SH-SY5Y (cell line): ENCODE results near the gene BHLHE40.

ENCODE experiments used
- GATA2 ChIP-seq: IDR thresholded peaks from 2 replicates; pipeline ENCODE4 v1.6.1; 2011; ENCODE audit warnings: mild to moderate bottlenecking, low read depth, low read length
- GATA3 ChIP-seq: IDR thresholded peaks from 2 replicates; pipeline ENCODE4 v1.6.1; 2011; ENCODE audit warnings: low read depth, mild to moderate bottlenecking, low read length, moderate library complexity

Gene BHLHE40

DNA sequence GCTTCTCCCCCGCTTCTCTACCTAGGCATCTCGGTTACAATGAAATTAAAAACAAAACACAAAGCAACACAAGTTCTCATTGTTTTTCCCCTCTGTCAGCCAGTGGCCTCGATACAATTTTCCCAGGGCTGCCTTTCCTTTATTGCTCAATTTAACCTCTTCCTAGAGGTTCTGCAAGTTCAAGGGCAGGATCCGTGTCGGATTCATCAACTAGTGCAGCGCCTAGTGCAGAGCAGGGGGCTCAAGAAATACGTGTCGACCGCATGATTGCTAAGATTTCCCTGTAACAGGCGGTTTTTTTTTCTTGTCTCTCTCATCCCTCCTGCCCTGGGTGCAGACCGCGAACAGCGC lies 1.4 kb upstream of the BHLHE40 start:
- TF ChIP-seq GATA2 (no peak), GATA3 (no peak)

DNA sequence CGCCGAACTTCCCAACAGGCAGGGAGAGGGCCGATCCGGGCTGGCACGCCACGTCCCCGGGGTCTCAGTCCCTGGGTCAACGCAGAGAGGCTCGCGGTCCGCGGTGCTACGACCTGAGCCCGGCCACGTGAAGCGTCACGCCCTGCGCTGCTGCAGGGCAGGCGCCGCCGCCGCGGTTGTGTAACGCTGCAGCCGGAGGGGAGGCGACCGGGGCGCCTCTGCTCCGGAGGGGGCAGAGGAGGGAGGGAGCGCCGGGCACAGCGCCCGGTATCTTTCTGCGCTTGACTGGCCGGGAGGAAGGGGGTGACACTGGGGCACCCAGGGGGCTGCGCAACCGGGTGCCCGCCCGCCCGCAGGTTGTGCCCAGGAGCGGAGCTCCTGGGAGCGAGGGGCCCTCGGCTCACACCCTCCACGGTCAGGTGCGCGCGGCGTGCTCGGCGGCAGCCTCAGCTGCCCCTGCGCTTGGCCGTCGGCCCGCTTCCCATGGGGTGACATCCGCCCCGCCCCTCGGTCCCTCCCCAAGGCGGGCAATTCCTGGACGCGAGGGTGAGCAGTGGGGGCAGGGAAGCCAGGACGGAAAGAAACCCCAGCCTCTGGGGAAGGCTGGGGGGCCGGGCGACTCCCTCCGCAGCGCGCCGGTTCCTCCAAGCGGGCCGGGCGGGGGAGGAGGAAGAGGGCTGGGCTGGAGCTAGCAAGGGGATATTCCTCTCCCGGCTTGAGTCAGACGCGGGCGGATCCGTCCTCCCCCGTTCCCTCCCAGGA lies 852 bp upstream of the BHLHE40 start:
- TF ChIP-seq GATA3 (no peak), GATA2 (no peak)

DNA sequence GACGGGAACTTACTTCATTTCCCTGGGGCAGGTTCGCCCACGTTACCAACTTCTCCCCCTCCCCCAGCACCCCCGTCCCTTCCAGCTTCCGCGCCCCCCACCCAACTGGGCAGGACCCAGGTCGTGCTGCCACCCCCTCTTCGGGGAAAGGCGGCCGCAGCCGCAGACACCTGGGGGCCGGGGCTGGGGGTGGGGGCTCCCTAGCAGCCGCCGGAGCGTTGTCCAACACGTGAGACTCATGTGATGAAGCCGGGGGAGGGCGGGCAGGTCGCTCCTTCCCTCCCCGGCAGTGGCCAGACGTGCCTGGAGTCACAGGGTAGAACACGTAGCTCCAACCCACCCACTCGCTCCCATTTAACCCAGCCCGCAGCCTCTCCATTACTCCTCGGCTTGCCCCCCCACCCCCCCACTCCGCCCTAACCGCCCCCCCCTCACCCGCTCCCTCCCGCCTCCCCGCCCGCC lies 240 bp upstream of the BHLHE40 start:
- TF ChIP-seq GATA3 (no peak), GATA2 (no peak)

DNA sequence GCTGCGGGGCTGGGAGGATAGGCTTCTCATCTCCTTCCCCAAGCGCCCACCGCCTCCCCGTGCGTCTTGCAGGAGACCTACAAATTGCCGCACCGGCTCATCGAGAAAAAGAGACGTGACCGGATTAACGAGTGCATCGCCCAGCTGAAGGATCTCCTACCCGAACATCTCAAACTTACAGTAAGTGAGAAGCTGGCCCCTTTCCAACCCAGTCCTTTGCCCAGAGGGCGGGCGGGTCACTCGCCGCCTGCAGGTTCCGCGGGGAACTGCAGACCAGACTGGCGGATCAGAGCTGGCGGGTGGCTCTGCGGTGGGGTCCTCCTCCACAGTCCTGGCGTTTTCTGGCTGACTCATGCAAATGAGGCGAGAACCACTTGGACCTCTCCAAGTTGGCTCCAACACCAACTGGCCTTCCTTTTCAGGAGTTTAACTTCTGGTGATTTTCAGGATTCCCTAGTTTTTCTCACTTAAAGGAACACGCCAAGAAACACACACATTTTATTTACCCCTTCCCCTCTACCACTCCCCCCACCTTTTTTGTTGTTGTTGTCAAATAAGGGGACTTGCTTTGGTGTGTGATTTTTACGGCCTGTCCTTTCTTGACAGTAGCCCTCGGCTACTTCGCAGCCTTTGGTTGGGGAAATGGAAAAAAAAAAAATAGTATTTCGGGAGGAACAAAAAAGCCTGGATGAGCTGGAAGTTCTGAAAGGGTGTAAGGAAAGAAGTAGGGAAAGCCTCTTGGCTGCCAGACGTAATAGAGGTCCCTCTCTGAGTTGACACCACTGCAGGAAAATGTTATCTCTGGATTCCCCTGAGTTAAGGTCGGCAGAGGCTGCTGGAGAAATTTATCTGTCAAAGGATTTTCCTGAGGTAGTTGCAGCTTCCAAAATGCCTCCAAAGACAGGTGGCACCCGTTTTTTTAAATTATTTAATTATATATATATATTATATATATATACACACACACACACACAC lies 1.3 kb downstream of the BHLHE40 start:
- TF ChIP-seq GATA3 (no peak), GATA2 (no peak)

DNA sequence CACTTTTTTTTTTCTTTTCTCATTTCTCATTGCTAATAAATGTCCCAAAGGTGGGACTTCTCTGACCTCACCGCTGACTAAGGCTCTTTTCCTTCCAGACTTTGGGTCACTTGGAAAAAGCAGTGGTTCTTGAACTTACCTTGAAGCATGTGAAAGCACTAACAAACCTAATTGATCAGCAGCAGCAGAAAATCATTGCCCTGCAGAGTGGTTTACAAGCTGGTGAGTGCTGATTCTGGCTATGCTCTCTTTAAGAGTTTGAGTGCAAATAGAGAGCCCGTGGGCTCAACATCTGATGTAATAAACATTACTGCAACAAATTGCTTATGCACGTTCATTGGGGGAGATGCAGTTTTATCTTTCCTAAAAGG lies 2.0 kb downstream of the BHLHE40 start:
- no peak for TF ChIP-seq GATA3
- TF ChIP-seq GATA2 = no peak

DNA sequence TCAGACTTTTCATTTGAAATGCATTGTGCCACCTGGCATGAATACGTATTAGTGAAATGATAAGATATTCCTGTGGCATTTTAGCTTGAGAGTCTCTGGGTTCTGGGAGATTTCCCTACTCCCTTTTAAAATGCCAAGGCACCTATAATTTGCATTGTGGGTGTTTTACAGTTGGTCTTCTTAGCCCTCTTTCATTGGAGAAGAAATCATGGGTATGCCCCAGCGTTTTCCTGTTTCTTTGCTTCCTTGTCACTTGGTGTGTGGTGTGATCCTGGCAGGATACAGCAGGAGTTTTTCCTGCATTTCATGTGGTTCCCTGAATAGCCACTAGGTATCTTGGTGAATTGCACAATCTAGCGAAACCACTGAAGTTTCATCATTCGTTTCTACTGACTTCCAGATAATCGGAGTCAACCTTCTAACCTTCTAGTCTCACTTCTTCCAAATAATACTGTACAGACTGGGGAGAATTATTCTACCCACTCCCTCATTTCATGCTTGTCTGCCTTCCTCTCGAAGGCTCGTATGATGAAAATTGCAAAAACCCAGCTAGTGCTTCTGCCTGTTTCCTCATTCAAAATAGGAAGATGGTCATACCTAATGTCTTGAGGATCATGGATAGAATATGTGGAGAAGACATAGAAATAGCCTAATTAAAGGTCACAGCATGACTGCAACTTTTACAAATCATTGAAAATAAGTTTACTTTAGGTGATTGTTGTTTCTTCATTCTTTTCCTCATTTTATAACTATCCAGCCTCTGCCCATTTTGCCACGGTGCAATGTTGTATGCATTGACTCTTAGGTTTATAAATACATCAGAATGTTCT lies 2.6 kb downstream of the BHLHE40 start:
- TF ChIP-seq GATA2 = no peak
- no peak for TF ChIP-seq GATA3

DNA sequence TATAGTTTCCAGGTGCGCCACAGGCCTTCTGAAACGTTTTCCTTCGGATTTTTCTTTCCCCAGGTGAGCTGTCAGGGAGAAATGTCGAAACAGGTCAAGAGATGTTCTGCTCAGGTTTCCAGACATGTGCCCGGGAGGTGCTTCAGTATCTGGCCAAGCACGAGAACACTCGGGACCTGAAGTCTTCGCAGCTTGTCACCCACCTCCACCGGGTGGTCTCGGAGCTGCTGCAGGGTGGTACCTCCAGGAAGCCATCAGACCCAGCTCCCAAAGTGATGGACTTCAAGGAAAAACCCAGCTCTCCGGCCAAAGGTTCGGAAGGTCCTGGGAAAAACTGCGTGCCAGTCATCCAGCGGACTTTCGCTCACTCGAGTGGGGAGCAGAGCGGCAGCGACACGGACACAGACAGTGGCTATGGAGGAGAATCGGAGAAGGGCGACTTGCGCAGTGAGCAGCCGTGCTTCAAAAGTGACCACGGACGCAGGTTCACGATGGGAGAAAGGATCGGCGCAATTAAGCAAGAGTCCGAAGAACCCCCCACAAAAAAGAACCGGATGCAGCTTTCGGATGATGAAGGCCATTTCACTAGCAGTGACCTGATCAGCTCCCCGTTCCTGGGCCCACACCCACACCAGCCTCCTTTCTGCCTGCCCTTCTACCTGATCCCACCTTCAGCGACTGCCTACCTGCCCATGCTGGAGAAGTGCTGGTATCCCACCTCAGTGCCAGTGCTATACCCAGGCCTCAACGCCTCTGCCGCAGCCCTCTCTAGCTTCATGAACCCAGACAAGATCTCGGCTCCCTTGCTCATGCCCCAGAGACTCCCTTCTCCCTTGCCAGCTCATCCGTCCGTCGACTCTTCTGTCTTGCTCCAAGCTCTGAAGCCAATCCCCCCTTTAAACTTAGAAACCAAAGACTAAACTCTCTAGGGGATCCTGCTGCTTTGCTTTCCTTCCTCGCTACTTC lies 3.8 kb downstream of the BHLHE40 start:
- TF ChIP-seq GATA2 = no peak
- no peak for TF ChIP-seq GATA3

DNA sequence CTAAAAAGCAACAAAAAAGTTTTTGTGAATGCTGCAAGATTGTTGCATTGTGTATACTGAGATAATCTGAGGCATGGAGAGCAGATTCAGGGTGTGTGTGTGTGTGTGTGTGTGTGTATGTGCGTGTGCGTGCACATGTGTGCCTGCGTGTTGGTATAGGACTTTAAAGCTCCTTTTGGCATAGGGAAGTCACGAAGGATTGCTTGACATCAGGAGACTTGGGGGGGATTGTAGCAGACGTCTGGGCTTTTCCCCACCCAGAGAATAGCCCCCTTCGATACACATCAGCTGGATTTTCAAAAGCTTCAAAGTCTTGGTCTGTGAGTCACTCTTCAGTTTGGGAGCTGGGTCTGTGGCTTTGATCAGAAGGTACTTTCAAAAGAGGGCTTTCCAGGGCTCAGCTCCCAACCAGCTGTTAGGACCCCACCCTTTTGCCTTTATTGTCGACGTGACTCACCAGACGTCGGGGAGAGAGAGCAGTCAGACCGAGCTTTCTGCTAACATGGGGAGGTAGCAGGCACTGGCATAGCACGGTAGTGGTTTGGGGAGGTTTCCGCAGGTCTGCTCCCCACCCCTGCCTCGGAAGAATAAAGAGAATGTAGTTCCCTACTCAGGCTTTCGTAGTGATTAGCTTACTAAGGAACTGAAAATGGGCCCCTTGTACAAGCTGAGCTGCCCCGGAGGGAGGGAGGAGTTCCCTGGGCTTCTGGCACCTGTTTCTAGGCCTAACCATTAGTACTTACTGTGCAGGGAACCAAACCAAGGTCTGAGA lies 4.7 kb downstream of the BHLHE40 start:
- TF ChIP-seq GATA3 (no peak), GATA2 (no peak)

DNA sequence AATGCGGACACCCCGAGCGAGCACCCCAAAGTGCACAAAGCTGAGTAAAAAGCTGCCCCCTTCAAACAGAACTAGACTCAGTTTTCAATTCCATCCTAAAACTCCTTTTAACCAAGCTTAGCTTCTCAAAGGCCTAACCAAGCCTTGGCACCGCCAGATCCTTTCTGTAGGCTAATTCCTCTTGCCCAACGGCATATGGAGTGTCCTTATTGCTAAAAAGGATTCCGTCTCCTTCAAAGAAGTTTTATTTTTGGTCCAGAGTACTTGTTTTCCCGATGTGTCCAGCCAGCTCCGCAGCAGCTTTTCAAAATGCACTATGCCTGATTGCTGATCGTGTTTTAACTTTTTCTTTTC lies 5.3 kb downstream of the BHLHE40 start:
- TF ChIP-seq GATA2 = no peak
- no peak for TF ChIP-seq GATA3

DNA sequence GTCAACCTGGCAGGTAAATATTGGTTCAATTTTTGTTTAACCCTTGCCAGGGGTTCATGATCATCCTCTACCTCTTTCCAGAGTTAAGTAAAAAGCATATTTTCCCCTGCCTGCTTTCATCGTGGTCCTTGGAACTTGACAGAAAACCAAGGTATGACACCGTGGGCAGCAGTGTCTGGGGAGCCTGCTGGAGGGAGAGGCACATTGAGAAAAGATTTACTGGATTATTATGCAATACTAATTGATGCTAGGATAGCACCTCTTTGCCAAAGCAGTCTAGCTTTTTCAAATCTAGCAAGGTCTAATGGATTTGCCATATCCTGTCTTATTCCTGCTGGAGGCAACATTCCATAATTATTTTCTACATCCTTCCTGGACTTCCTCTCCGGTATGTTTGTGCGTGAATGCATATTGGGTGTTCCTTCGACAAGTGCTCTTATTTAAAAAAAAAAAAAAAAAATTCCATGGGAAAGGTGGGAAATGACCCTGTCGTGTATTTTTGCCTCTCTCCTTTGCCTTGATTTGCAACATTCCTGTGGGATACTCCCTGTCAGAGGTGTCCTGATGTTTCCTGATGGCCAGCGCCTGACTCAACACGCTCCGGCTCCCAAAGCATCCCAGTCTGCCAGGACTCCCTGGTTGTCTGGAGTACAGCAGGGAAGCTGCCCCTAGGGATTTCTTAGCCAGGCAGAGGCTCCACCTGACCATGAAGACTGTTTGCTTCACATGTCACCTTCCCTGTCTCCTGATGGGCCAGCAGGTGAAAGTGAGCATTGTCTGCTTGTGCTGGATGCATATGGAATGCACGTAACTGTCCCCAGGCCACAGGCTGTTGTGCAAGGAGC lies 6.3 kb downstream of the BHLHE40 start:
- no peak for TF ChIP-seq GATA2
- TF ChIP-seq GATA3 = no peak

- no peak for TF ChIP-seq GATA2
- no peak for TF ChIP-seq GATA3
These were observed 7.0 kb downstream of the BHLHE40 start for GRCh38 chr3:4986175-4986781.
